Measurements from ENCODE around the gene TDRD7.

- TF ChIP-seq POLR2A (IDR thresholded peaks at IDR 0.05; ENCODE audit: low read length) (no peak), GATA1 (IDR thresholded peaks at IDR 0.05; ENCODE audit: low read depth, low read length) (no peak)
Observed at GRCh38 chr9:97474372-97474925, 62.6 kb downstream of the TDRD7 start.

Measured in erythroblast (primary cell).